Stimulated activated CD8-positive, alpha-beta memory T cell treated with anti-CD3 and anti-CD28 coated beads, Interleukin-4, amount 100 ng/mL, for 24 hours (primary cell): Measurements from ENCODE around the gene HOXC10.

Experiments
- DNase-seq: peaks from one replicate; pipeline ENCODE4 v3.0.0-alpha.2; 2020; ENCODE audit warnings: low read depth

HOXC10 gene

DNA sequence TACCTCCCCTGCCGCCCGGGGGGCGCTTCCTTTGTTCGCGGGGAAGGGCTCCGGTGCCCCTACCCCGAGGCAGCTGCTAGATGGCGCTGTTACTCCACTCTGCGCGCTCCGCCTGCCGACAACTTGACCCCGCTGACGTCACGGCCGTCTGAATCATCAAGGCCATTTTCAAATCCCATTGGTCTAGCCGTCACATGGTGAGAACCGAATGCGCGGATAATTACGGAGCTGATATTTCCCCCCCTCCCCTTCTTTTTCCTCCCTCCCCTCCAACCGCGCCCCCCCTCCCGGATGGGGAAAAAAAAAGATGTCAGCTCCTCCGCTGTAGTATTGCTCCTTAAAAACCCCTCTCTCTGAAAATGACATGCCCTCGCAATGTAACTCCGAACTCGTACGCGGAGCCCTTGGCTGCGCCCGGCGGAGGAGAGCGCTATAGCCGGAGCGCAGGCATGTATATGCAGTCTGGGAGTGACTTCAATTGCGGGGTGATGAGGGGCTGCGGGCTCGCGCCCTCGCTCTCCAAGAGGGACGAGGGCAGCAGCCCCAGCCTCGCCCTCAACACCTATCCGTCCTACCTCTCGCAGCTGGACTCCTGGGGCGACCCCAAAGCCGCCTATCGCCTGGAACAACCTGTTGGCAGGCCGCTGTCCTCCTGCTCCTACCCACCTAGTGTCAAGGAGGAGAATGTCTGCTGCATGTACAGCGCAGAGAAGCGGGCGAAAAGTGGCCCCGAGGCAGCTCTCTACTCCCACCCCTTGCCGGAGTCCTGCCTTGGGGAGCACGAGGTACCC lies at the start of gene HOXC10:
HOXC10 (plus strand) TSS at position 246 of the 791 bp plus-strand sequence; CDS start at position 360, 114 bp downstream.
- peak; percentile 69 for DNase-seq

GRCh38 chr12:53935383-53936341 lies 49.3 kb upstream of the HOXC10 start:
- DNase-seq, result no peak

- no peak for DNase-seq
Measured at GRCh38 chr12:53937099-53937498, 47.8 kb upstream of the HOXC10 start.

GRCh38 chr12:53937596-53938325 lies 47.2 kb upstream of the HOXC10 start:
- no peak for DNase-seq

GRCh38 chr12:53938326-53939140 lies 46.4 kb upstream of the HOXC10 start, which contains the start of gene HOXC13:
Gene HOXC13, plus strand, starts transcription at chr12:53938831. Its CDS starts 76 bp downstream, at chr12:53938907.
- peak; percentile 35 for DNase-seq

GRCh38 chr12:53939141-53940108 lies 45.5 kb upstream of the HOXC10 start:
- no peak for DNase-seq

- no peak for DNase-seq
Measured at GRCh38 chr12:53940443-53941014, 44.4 kb upstream of the HOXC10 start.

GRCh38 chr12:53941187-53941586 lies 43.8 kb upstream of the HOXC10 start:
- no peak for DNase-seq

- no peak for DNase-seq
Measured at GRCh38 chr12:53941750-53942149, 43.2 kb upstream of the HOXC10 start.

GRCh38 chr12:53942467-53942997 lies 42.4 kb upstream of the HOXC10 start:
- no peak for DNase-seq

DNA sequence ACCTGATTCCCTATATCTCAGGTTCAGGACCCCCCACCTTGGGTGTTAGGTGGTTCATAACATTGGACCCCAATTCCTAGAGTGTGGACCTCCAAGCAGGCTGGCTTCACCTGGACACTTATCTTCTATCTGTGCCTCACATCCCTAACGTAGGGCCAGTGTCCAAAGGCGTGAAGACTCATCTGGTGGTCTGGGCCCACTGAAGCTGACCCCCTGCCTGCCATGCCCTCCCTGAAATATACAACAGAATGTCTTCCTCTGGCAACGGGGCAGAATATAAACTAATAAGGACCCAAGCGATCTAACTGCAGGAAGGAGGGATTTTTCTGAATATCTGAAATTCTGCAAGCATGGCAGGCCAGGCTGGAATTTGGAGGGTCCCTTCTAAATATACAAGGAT lies 40.7 kb upstream of the HOXC10 start:
- no peak for DNase-seq

DNA sequence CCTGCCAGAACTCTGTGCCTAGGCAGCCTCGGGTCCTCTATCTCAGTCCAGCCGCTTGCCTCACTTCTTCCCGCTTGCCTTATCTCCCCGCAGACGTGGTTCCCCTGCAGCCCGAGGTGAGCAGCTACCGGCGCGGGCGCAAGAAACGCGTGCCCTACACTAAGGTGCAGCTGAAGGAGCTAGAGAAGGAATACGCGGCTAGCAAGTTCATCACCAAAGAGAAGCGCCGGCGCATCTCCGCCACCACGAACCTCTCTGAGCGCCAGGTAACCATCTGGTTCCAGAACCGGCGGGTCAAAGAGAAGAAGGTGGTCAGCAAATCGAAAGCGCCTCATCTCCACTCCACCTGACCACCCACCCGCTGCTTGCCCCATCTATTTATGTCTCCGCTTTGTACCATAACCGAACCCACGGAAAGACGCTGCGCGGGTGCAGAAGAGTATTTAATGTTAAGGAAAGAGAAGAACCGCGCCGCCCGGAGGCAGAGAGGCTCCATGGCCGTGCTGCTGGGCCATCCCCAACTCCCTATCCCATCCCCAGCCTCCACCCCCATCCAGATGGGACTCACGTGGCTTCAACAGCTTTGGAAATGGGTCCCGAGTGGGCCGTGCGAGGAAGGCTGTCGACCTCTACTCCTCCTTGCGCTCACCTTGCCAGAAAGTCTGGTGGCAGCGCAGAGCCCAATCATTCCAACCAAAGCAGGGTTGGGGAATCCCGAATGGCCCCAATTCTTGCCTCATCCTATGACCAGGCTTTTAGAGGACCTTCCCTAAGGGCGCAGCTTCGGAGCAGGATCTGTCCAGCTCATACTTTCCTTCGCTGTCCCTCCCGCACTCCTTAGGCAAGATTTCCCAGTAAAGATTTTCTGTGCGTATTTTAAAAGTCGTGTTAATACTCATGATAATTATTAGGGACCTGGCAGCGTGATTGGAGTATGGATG lies 39.8 kb upstream of the HOXC10 start:
- no peak for DNase-seq

- DNase-seq, result no peak
Measured at GRCh38 chr12:53947743-53948142, 37.2 kb upstream of the HOXC10 start.

DNA sequence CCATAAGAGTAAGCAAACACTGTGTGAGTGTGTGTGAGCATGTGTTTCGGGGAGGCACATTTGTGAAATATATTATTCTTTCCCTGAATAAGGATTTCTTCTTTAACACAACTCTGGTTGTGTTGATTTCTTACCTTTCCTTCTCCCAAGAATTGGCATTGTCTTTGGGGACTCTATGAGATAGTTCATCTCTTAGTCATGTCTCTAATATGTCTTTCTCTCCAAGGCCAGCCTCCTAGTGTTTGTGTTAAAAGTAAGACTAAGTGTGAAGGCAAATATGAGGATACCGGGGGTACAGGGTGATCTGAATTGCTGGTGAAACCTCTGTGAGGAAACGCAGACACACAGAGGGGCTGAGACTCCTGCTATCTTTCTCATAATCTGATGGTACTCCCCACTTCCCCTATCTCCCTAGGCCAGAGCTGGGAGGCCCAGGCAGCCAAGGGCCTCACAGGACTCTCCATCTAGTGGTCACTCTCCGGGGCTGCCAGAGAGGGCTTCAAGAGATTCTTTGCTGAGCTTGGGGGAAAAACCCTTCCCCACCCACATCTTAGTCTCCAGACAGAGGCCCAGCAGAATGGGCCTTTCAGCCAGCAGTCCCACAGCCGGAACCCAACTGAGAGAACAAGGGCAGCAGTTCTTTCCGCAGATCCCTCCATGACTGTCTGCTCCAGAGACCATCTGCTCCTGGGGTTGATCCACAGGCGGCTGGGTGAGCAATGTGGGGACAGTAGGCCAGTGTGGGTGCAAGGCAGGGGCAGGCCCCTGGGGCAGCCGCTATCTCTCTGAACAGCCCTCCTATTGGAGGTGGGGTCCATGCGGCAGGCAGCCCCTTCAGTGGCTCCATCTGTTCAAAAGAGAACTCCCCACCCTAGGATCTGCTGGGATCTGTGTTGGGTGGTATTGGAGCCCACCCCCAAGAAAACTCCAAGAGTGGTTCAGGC lies 36.0 kb upstream of the HOXC10 start:
- DNase-seq, result no peak

DNA sequence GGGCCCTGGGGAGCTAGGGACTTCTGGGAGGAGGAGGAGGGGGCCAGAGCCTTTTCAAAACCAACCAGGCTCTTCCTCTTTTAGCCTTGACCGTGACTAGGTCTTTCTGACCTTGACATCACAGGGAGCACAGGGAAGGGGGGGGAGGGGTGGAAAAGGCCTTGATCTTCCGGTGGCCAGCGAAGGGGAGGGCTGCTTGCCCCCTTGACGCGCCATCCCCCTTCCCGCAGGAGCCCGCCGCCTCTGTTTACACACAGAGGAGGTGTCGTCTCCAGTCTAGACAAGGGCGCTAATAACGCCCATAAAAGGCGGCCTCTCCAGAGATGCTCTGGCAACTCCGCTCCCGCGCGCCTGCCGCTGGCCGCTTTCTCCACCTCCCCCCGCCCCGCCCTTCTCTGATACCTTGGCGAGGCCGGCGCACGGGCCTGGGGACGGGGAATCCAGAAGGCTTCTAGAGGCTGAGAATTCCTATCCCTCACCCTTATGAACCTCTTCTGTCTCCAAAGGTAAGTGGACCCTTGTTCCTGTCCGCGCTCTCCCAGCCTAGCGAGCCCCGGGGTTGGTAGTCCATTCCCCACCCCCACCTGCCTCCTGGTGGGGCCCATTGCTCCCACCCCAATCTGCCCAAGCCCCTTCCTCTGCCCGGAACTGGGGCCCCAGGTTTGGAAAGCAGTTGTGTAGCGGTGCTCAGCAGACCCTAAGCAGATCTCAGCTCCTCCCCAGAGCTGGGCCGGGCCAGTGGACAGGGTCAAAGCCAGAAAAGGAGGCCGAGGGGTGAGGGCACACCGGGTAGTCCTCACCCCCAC lies 35.1 kb upstream of the HOXC10 start:
- DNase-seq, result no peak

DNA sequence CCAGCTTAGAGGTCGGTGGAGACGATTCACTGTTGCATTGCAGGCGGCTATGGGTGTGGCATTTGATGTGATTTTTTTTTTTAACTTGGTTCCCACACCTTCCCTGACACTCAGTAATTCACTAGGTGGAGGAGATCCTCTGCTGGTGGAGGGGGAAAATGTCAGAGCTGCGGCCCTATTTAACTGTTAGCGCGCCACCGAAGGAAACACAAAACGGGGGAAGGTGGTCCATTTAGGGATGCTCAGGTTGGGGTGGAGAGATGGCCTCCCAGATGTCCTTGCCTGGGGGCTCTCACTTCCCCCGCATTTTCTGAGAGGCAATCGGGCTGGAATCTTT lies 34.5 kb upstream of the HOXC10 start:
- DNase-seq, result no peak
